Skin of body (tissue), 2 donors: Measurements from ENCODE around the gene FITM1. TPM values are rescaled to one million over a fixed set of nuclear protein-coding genes. Genes with fewer than 3 reads are reported as not detected.
"Not testable (repeated sequence)": the region's sequence is repeated elsewhere in the genome, so short reads cannot be mapped to it uniquely, and the experiment has no call there.

ENCODE experiments used
- DNase-seq: peaks from one replicate; lab custom pipeline; 2025; lab: John Stamatoyannopoulos, UW
- total RNA-seq: library from RNA; depleted of rRNA; stranded (reverse); fragments of >200 nt; gene quantifications from one replicate; pipeline ENCODE4 v1.2.3, GENCODE V29; 2014

The FITM1 gene
- total RNA-seq, 1 donor from 2014 or later = 13.0 TPM

- DNase-seq = no peak
Measured at GRCh38 chr14:24098229-24098926, 32.1 kb upstream of the FITM1 start.

GRCh38 chr14:24098927-24099813 lies 31.3 kb upstream of the FITM1 start:
- no peak for DNase-seq

GRCh38 chr14:24100197-24100981 lies 30.1 kb upstream of the FITM1 start:
- no peak for DNase-seq

GRCh38 chr14:24100982-24101494 lies 29.4 kb upstream of the FITM1 start:
- DNase-seq = no peak

- no peak for DNase-seq
Measured at GRCh38 chr14:24102357-24103048, 28.0 kb upstream of the FITM1 start.

- no peak for DNase-seq
Measured at GRCh38 chr14:24103451-24103850, 27.0 kb upstream of the FITM1 start.

- DNase-seq = not testable (repeated sequence)
Measured at GRCh38 chr14:24105609-24106239, 24.7 kb upstream of the FITM1 start.

- no peak for DNase-seq
Measured at GRCh38 chr14:24106672-24107271, 23.7 kb upstream of the FITM1 start.

- DNase-seq = no peak
Measured at GRCh38 chr14:24108336-24108874, 22.1 kb upstream of the FITM1 start.

GRCh38 chr14:24110060-24110459 lies 20.4 kb upstream of the FITM1 start:
- no peak for DNase-seq

GRCh38 chr14:24110523-24110922 lies 19.9 kb upstream of the FITM1 start:
- no peak for DNase-seq

GRCh38 chr14:24113379-24113800 lies 17.1 kb upstream of the FITM1 start:
- no peak for DNase-seq

GRCh38 chr14:24113801-24114531 lies 16.5 kb upstream of the FITM1 start:
- DNase-seq = peak; percentile 92

- DNase-seq = peak; percentile 99
Measured at GRCh38 chr14:24114532-24115421, 15.7 kb upstream of the FITM1 start, which contains the start of the genes DCAF11 and NRL. DCAF11 (plus strand) TSS chr14:24114777; CDS start chr14:24115595, 818 bp downstream. NRL (minus strand) TSS chr14:24114949; CDS start chr14:24082848, 32,101 bp downstream.

GRCh38 chr14:24115422-24116127 lies 14.9 kb upstream of the FITM1 start:
- DNase-seq = no peak

- no peak for DNase-seq
Measured at GRCh38 chr14:24116128-24116814, 14.2 kb upstream of the FITM1 start.

- no peak for DNase-seq
Measured at GRCh38 chr14:24117179-24117578, 13.3 kb upstream of the FITM1 start.
